SJCRH30 (cell line): Measurements from ENCODE around the gene SGCA. TPM values are rescaled to one million over a fixed set of nuclear protein-coding genes. Genes with fewer than 3 reads are reported as not detected.

Experiments
- DNase-seq, 2 experiments: peaks; one replicate each; pipeline ENCODE4 v3.0.0-alpha.2; 2015 to 2020
- H3K27ac ChIP-seq: fragments of 250-450 bp; sonication (Bioruptor Pico); 2 replicates; pipeline ENCODE4 v1.5.1; 2020; ENCODE audit warnings: mild to moderate bottlenecking, moderate library complexity
- H3K27me3 ChIP-seq: fragments of 250-450 bp; sonication (Bioruptor Pico); 2 replicates; pipeline ENCODE4 v1.5.1; 2020; ENCODE audit warnings: mild to moderate bottlenecking, moderate library complexity
- H3K36me3 ChIP-seq: fragments of 250-450 bp; sonication (Bioruptor Pico); 2 replicates; pipeline ENCODE4 v1.5.1; 2020; ENCODE audit warnings: mild to moderate bottlenecking, moderate library complexity
- H3K4me1 ChIP-seq: fragments of 250-450 bp; sonication (Bioruptor Pico); 2 replicates; pipeline ENCODE4 v1.5.1; 2020; ENCODE audit warnings: mild to moderate bottlenecking, moderate library complexity
- H3K4me3 ChIP-seq: fragments of 250-450 bp; sonication (Bioruptor Pico); 2 replicates; pipeline ENCODE4 v1.5.1; 2020; ENCODE audit warnings: mild to moderate bottlenecking, moderate library complexity
- H3K9me3 ChIP-seq: fragments of 250-450 bp; sonication (Bioruptor Pico); replicated peaks from 2 replicates; pipeline ENCODE4 v1.5.1; 2020; ENCODE audit warnings: mild to moderate bottlenecking, moderate library complexity
- total RNA-seq: library from RNA; depleted of rRNA; stranded (reverse); fragments of >200 nt; shearing (Covaris generic); gene quantifications from 2 replicates; pipeline ENCODE4 v1.2.3, GENCODE V29; 2014

Gene SGCA
- total RNA-seq, 1 experiment from 2014 or later = 43.4 TPM

DNA sequence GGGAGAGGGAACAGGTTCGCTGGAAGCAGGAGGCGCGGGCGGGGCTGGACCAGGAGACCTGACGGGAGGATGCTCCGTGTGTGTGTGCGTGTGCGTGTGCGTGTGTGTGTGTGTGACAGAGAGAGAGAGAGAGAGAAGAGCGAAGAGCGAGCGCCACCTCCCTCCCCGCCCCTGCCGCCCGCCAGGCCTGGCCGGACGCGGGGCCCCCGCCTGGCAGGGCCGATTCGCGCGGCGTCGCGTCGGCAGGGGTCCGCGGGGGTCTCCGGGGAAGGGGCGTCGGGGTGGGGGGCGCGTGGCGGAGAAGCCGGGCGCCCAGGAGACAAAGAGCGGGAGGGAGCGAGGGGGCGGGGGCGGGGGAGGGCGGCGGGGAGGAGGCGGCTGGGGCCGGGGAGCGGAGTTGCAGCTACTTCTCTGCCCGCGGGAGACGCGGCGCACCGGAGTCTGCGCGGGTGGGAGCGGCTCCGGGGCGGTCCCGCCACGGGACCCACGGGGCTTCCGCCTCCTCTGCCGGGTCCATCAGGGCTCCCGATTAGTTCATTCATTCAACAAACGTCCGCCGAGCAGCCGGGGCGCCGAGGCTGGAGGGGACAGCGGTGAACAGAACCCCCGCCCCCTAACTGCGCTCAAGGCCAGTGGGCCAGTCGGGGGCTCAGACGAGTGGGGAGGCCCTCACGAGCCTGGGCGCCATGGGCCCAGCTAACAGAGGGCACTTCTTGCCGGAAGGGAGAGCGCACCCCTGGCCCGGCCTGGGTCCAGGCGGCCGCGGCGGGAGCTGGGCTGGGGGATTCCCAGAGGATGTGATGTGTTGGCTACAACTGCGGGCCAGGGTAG lies 35.9 kb upstream of the SGCA start, which contains the start of gene SAMD14:
SAMD14 (minus strand) TSS at position 433 of the 831 bp plus-strand sequence. CDS start 5,201 bp downstream, outside the sequence.
- peak within 1 kb of the TSS; percentile 53 for H3K4me3 ChIP-seq

DNA sequence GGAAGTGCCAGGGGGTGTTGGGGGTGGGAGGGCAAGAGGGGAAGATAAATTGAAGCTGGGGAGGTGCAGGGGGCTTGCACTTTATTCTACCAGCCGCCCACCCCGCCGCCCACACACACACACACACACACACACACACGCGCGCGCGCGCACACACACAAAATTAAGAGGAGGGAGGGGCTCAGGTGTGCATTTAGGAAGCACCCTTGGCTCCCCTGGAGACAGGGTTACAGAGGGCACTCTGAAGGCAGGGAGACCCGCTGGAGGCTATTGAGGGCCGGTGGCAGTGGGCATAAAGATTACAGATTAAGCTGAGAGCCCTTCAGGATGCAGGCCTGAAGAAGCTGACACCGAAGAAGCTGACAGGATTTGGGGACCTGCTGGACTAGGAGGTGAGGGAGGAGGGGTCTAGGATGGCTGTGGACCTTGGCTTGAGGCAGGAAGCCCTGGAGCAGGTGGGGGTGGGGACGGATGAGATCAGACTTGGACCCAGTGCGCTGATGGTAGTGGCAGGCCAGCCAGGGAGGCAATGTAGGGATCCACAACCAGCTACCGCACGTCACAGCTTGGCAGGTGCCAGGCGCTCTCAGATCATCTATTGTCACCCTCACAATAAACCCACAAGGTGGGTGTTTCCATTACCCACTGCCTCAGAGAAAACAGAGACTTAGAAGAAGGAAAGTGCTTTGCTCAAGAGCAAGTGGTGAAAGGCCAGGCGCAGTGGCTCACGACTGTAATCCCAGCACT lies 35.1 kb upstream of the SGCA start:
- no peak overlapping the region for H3K27ac ChIP-seq
- no peaks in the 10 kb centered on the region for H3K27me3 ChIP-seq
- 0 out of 2 replicates have a peak, but pooled peaks cover 4% of the 10 kb centered on the region for H3K4me1 ChIP-seq
- no peaks in the 10 kb centered on the region for H3K9me3 ChIP-seq
- no peak overlapping the region for H3K4me3 ChIP-seq
- H3K36me3 ChIP-seq = peaks cover 9% of the 10 kb centered on the region; the same call in 1 of the 2 replicates
- DNase-seq = no peak

More for the DNA sequence above, 35.9 kb upstream of the SGCA start, which contains the start of gene SAMD14:
- Histone ChIP-seq H3K27me3 (no peaks in the 10 kb centered on the region), H3K9me3 (no peaks in the 10 kb centered on the region), H3K27ac (no peak within 1 kb of the TSS), H3K36me3 (peaks cover 4% of the 10 kb centered on the region; the same call in 1 of the 2 replicates), H3K4me1 (0 out of 2 replicates have a peak, but pooled peaks cover 4% of the 10 kb centered on the region)
- no peak for DNase-seq

DNA sequence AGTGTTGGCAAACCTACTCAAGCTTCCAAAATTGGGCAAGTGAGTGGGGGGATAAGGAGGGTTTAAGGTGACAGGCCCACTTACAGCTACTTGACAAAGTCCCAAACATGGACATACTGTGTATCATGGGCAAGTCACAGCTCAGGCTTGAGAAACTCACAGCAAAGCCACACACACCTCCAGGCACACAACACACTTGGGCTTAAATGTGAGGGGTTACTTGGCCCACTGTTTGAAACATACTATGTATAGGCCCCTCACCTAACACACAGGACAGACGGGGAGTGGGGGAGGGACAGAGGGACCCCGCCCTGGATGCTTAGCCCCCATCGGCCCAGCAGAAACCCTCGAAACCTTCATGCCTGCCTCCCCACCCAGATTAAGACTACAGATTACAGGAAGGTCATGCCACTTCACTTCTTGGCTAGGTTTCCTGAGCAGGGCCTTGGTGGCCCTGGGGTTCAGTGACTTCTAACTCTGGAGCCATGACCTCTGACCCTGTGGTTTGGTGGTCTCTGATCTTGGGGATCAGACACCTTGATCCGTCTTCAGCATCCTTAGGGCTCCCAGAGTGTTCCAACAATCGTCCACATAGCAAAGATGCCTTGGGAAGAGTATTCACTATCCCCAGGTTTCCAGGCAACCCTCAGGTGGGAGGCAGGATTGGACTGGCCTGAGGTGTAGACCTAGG lies 33.6 kb upstream of the SGCA start:
- no peak for DNase-seq
- no peaks in the 10 kb centered on the region for H3K9me3 ChIP-seq
- 0 out of 2 replicates have a peak, but pooled peaks cover 4% of the 10 kb centered on the region for H3K4me1 ChIP-seq
- peaks cover 14% of the 10 kb centered on the region; the same call in 1 of the 2 replicates for H3K36me3 ChIP-seq
- H3K27me3 ChIP-seq = no peaks in the 10 kb centered on the region
- H3K4me3 ChIP-seq = no peak overlapping the region
- H3K27ac ChIP-seq = no peak overlapping the region

- DNase-seq = no peak
- Histone ChIP-seq H3K4me1 (no peaks in the 10 kb centered on the region), H3K27ac (no peak overlapping the region), H3K36me3 (peaks cover 20% of the 10 kb centered on the region), H3K4me3 (no peak overlapping the region), H3K27me3 (no peaks in the 10 kb centered on the region), H3K9me3 (no peaks in the 10 kb centered on the region)
Observed at GRCh38 chr17:50133028-50133768, 32.6 kb upstream of the SGCA start.

GRCh38 chr17:50133769-50134099 lies 32.1 kb upstream of the SGCA start:
- no peaks in the 10 kb centered on the region for H3K27me3 ChIP-seq
- peaks cover 22% of the 10 kb centered on the region for H3K36me3 ChIP-seq
- no peaks in the 10 kb centered on the region for H3K9me3 ChIP-seq
- H3K27ac ChIP-seq = no peak overlapping the region
- DNase-seq = no peak
- H3K4me3 ChIP-seq = no peak overlapping the region
- no peaks in the 10 kb centered on the region for H3K4me1 ChIP-seq

DNA sequence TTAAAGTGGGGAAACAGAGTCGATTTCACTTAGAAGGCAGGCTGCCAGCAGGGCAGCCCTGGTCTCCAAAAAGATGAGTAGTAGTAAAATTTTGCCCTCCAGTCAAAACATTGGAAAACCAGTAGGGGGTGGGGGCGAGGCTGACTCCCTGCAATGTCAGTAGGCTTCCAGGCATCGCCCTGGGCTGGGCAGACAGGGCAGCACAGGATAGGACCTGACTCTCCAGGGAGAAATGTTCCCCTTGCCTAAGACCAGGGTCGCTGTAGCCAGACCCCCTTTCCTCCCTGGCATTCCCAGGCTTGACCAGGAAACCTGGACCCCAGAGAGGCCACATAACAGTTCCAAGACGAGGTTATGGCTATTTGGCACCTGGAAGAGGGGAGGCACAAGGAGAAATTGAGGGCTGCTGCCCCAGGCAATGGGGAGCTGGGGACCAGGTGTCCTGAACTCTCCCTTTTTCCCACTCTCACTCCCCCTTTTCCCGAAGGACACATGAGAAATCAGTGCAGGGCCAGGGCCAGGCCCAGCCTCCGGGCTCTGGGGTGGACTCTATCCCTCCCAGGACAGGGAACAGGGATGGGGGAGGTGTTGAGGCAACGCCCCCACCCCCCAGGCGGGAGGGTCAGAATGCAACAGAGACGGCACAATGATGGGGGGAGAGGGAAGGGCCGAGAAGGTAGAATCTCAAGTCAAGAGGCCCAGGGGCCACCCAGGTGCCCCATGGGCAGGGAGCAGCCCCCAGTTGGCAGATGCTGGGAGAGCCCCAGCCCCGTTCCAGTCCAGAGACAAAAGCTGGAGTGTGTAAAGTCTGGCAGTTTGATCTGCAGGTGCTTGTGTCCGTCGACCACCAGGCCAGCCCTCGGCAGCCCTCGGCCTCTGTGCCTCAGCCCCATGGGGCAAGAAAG lies 31.3 kb upstream of the SGCA start:
- H3K27ac ChIP-seq = no peak overlapping the region
- H3K36me3 ChIP-seq = peaks cover 26% of the 10 kb centered on the region
- DNase-seq = no peak

GRCh38 chr17:50135316-50136095 lies 30.3 kb upstream of the SGCA start:
- Histone ChIP-seq H3K36me3 (peaks cover 29% of the 10 kb centered on the region), H3K27me3 (no peaks in the 10 kb centered on the region), H3K27ac (no peak overlapping the region), H3K9me3 (no peaks in the 10 kb centered on the region), H3K4me1 (no peaks in the 10 kb centered on the region), H3K4me3 (no peak overlapping the region)
- DNase-seq = no peak

More for the DNA sequence above, 31.3 kb upstream of the SGCA start:
- H3K27me3 ChIP-seq = no peaks in the 10 kb centered on the region
- no peaks in the 10 kb centered on the region for H3K4me1 ChIP-seq
- no peaks in the 10 kb centered on the region for H3K9me3 ChIP-seq
- H3K4me3 ChIP-seq = no peak overlapping the region

- Histone ChIP-seq H3K4me1 (no peaks in the 10 kb centered on the region), H3K9me3 (no peaks in the 10 kb centered on the region), H3K27ac (no peak overlapping the region), H3K4me3 (no peak overlapping the region), H3K27me3 (no peaks in the 10 kb centered on the region), H3K36me3 (peaks cover 35% of the 10 kb centered on the region)
- no peak for DNase-seq
Observed at GRCh38 chr17:50136096-50136687, 29.6 kb upstream of the SGCA start.

- no peak for DNase-seq
- Histone ChIP-seq H3K4me1 (no peaks in the 10 kb centered on the region), H3K36me3 (peaks cover 35% of the 10 kb centered on the region), H3K4me3 (no peak overlapping the region), H3K27me3 (no peaks in the 10 kb centered on the region), H3K9me3 (no peaks in the 10 kb centered on the region), H3K27ac (no peak overlapping the region)
Observed at GRCh38 chr17:50137042-50137441, 28.8 kb upstream of the SGCA start.

DNA sequence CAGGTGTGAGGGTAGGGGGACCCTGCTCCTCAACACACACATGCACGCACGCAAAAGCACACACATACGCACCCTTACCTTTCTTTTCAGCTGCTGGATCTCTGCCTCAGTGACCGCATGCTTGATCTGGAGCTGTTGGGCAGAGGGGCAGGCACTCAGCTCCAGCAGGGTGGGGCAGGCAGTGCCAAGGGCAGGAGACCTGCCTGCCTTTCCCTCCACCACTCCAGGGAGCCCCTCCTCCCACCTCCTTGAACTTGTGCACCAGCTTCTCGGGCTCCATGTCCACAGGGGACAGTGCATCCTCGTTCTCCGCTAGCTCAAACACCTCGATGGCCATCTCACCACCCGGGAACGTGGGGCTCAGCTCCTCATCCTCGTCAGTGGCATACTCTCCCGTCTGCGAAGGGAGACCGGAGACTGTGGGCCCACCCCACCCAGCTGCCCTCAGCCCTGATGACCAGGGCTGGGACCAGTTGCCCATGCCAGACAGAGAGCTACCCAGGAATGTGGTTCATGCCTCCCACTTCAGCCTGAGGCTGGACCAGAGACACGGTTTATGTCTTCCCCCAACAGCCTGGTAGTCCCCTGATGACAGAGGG lies 26.5 kb upstream of the SGCA start:
- H3K27me3 ChIP-seq = no peaks in the 10 kb centered on the region
- no peaks in the 10 kb centered on the region for H3K4me1 ChIP-seq
- no peak for DNase-seq
- H3K9me3 ChIP-seq = no peaks in the 10 kb centered on the region
- H3K36me3 ChIP-seq = peaks cover 44% of the 10 kb centered on the region
- H3K27ac ChIP-seq = no peak overlapping the region
- no peak overlapping the region for H3K4me3 ChIP-seq

GRCh38 chr17:50139950-50140885 lies 25.6 kb upstream of the SGCA start:
- H3K9me3 ChIP-seq = no peaks in the 10 kb centered on the region
- H3K27me3 ChIP-seq = no peaks in the 10 kb centered on the region
- H3K4me1 ChIP-seq = no peaks in the 10 kb centered on the region
- peak; percentile 61 to 70 for DNase-seq
- H3K27ac ChIP-seq = no peak overlapping the region
- H3K36me3 ChIP-seq = peaks cover 47% of the 10 kb centered on the region
- H3K4me3 ChIP-seq = no peak overlapping the region
